Spinal cord (tissue), 10 donors: ENCODE measurements around the gene SLC10A2. TPM values are rescaled to one million over a fixed set of nuclear protein-coding genes. Genes with fewer than 3 reads are reported as not detected.

ENCODE experiments used
- DNase-seq, 6 donors: peaks; one replicate each; pipeline versions ENCODE4 v3.0.0 to v3.0.0-alpha.2; 2013 to 2015; ENCODE audit warnings: low spot score in 6 of 6, low read depth in 4 of 6
- H3K27ac ChIP-seq: one replicate; pipeline ENCODE4 v1.5.1; 2013; ENCODE audit warnings: low read depth, low read length, control low read depth
- H3K27me3 ChIP-seq: one replicate; pipeline ENCODE4 v1.6.1; 2013; ENCODE audit warnings: low read length; ENCODE audit not compliant: control insufficient read depth, insufficient read depth
- H3K36me3 ChIP-seq: one replicate; pipeline ENCODE4 v1.6.1; 2013; ENCODE audit warnings: low read length; ENCODE audit not compliant: control insufficient read depth, insufficient read depth
- H3K4me1 ChIP-seq: one replicate; pipeline ENCODE4 v1.6.1; 2013; ENCODE audit warnings: low read length; ENCODE audit not compliant: control insufficient read depth, insufficient read depth
- H3K4me3 ChIP-seq: one replicate; pipeline ENCODE4 v1.5.1; 2013; ENCODE audit warnings: low read depth, low read length, control low read depth
- H3K9me3 ChIP-seq: one replicate; pipeline ENCODE4 v1.6.1; 2013; ENCODE audit warnings: low read length; ENCODE audit not compliant: control insufficient read depth, insufficient read depth
- WGBS: methylation state at CpG from one replicate; pipeline ENCODE4 v1.1.5; 2013; ENCODE audit warnings: missing lambda C conversion rate; ENCODE audit not compliant: insufficient coverage; 5-methylcytosine and 5-hydroxymethylcytosine counted together
- polyA plus RNA-seq, 2 donors: library from polyadenylated mRNA; unstranded; fragments of 120-200 nt; gene quantifications; one replicate each; pipeline ENCODE4 v1.2.1, GENCODE V29; 2013; ENCODE audit not compliant: insufficient read length in 2 of 2
- total RNA-seq, 2 donors: library from RNA; depleted of rRNA in 1 of 2; stranded (reverse); fragments of 120-200 nt in 1 of 2; fragments of >200 nt in 1 of 2; gene quantifications; one replicate each; pipeline versions ENCODE4 v1.2.3 to v1.2.4, GENCODE V29; 2013 to 2014
- donor health status: healthy.

SLC10A2 gene
- total and polyA plus RNA-seq, 4 donors = 0.30 TPM; not detected in 3

DNA sequence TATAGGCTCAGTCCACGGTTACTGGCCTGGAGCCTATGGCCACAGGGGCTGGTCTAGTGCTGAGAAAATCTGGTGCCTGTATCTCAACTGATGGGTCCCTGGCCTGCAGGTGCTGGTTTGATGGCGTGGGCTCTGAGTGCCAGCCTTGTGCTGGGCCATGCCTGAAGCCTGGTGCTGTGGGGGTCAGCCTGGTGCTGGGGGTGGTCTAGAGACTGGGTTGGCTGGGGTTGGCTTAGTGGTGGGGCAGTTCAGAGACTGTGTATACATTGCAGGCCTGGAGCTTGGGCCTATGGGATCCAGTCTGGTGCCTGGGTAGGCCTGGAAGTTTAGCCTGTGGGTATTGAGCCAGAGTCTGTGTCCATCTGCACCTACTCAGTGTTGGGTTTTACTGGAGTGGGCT lies 36.4 kb downstream of the SLC10A2 start:
- H3K9me3 ChIP-seq = peaks cover 5% of the 10 kb centered on the region
- H3K4me3 ChIP-seq = no peak overlapping the region
- no peaks in the 10 kb centered on the region for H3K36me3 ChIP-seq
- no peaks in the 10 kb centered on the region for H3K27me3 ChIP-seq
- 100% methylated on average over 2 of the region's 2 CpGs for WGBS
- H3K4me1 ChIP-seq = no peaks in the 10 kb centered on the region
- H3K27ac ChIP-seq = no peak overlapping the region
- no peak for DNase-seq

DNA sequence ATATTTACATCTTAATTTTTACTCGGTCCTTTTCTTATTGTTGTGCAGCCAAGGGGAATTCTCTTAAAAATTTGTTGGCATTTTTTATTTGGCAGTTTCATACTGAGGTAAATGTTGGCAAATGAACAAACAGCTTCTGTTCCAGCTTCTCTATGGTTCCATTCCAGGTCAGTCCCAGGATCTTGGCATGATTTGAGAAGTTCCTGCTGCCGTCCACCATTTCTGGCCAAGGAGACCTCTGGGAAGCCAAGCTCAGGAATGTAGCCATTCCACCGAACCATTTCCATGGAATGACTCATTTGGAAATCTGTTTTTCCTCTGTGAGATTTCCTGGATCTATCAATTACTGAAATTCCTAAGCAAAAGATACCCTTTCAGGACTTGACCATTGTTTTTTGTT lies 43.9 kb downstream of the SLC10A2 start:
- Histone ChIP-seq H3K4me1 (no peaks in the 10 kb centered on the region), H3K27ac (no peak overlapping the region), H3K27me3 (no peaks in the 10 kb centered on the region), H3K4me3 (no peak overlapping the region), H3K36me3 (no peaks in the 10 kb centered on the region), H3K9me3 (peaks cover 5% of the 10 kb centered on the region)
- DNase-seq = no peak
- WGBS = 64% methylated on average over 1 of the region's 3 CpGs

DNA sequence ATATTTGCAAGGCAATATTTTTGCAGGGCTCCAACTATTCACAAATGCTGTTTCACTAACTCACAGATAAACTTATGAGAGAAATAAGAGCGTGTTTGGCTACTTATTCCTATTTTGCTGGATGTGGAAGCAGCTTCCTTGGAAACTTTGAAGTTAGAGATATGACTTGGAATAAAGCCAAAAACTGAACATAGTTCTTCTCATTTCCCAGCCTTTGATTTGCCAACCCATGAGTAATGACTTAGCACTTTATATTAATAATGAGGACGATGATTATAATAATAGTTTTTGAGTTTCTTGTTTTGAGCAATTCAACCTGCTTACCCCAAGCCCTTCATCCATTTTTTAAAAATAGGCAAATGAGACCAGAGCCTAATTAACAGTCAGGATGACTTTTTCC lies 47.7 kb downstream of the SLC10A2 start:
- no peaks in the 10 kb centered on the region for H3K4me1 ChIP-seq
- H3K4me3 ChIP-seq = no peak overlapping the region
- no CpG with 5 or more reads among the region's 2 CpGs for WGBS
- H3K36me3 ChIP-seq = no peaks in the 10 kb centered on the region
- H3K27me3 ChIP-seq = no peaks in the 10 kb centered on the region
- DNase-seq = no peak
- H3K27ac ChIP-seq = no peak overlapping the region
- no peaks in the 10 kb centered on the region for H3K9me3 ChIP-seq

DNA sequence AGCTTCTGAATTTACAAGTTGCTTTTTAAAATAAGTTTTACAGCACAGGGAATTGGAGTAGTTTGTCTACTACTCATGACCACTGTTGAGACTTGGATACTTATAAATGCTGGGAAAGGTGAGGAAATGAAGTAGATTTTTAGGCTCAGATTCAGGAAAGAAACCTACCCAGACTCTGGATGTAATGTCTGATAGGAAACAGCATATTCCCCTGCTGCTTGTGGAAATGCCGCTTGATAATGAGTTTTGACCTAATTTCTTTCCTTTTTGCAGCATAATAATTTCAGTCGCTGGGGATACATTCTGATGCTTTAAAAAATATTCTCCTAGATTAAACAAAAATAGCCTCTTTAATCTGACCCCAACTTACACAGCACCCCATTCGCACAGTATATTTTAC lies 53.6 kb downstream of the SLC10A2 start:
- DNase-seq = no peak
- no peak overlapping the region for H3K4me3 ChIP-seq
- H3K36me3 ChIP-seq = no peaks in the 10 kb centered on the region
- no peak overlapping the region for H3K27ac ChIP-seq
- no peaks in the 10 kb centered on the region for H3K27me3 ChIP-seq
- H3K9me3 ChIP-seq = no peaks in the 10 kb centered on the region
- no peaks in the 10 kb centered on the region for H3K4me1 ChIP-seq
- no CpG with 5 or more reads among the region's 3 CpGs for WGBS

DNA sequence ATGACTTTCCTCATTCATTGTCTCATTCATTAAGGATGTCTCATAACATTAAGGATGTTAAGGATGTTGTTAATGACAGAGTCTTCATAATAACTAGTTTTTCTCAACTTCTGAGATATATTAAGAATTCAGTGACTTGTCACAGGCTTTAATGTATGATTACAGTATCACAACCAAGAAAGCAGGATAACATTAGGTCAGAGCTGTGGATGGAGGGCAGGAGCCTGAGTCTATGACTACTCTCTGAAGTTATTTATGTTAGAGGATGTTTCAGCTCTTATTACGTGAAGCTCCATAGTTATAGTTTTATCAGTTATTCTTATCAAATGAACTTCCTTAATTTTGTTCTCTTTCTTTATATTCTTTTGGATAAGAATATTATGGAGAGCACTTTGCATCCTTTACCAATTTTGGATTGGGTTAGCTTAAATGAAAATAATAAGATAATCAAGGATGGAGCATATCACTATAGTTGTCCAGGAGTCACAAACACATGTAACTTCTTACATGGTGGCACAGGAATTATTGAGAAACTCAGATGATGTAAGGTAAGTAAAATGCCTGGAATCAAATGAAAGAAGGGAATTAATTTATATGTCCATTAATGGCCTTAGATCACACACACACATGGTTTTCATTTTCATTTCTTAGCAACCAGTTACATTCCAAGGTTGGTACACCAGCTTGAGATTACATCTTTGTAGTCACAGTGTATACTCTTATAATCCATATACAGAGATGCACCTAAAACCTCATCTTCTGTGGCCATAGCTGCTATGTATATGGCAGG lies 57.0 kb downstream of the SLC10A2 start:
- H3K4me1 ChIP-seq = no peaks in the 10 kb centered on the region
- no peak overlapping the region for H3K27ac ChIP-seq
- no peak overlapping the region for H3K4me3 ChIP-seq
- DNase-seq = no peak
- WGBS = no CpG with 5 or more reads among the region's 1 CpG
- H3K27me3 ChIP-seq = no peaks in the 10 kb centered on the region
- no peaks in the 10 kb centered on the region for H3K36me3 ChIP-seq
- H3K9me3 ChIP-seq = no peaks in the 10 kb centered on the region

DNA sequence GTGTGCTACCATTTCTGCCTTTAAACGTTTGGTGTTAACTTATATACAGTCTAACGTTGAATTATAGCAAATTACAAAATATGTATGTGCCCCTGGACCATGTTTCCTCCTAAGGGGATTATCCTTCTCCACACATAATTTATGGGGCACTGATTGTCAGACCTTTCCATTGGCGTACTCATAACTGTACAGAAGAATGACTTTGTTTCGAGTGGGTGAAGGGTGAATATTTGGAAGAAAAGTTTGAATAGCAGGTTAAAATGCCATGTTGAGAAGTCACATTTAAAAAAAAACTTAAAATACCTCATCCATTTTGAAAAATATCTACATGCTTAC lies 58.8 kb downstream of the SLC10A2 start:
- Histone ChIP-seq H3K4me1 (no peaks in the 10 kb centered on the region), H3K27ac (no peak overlapping the region), H3K27me3 (no peaks in the 10 kb centered on the region), H3K36me3 (no peaks in the 10 kb centered on the region), H3K9me3 (no peaks in the 10 kb centered on the region), H3K4me3 (no peak overlapping the region)
- WGBS = no CpG with 5 or more reads among the region's 4 CpGs
- no peak for DNase-seq

DNA sequence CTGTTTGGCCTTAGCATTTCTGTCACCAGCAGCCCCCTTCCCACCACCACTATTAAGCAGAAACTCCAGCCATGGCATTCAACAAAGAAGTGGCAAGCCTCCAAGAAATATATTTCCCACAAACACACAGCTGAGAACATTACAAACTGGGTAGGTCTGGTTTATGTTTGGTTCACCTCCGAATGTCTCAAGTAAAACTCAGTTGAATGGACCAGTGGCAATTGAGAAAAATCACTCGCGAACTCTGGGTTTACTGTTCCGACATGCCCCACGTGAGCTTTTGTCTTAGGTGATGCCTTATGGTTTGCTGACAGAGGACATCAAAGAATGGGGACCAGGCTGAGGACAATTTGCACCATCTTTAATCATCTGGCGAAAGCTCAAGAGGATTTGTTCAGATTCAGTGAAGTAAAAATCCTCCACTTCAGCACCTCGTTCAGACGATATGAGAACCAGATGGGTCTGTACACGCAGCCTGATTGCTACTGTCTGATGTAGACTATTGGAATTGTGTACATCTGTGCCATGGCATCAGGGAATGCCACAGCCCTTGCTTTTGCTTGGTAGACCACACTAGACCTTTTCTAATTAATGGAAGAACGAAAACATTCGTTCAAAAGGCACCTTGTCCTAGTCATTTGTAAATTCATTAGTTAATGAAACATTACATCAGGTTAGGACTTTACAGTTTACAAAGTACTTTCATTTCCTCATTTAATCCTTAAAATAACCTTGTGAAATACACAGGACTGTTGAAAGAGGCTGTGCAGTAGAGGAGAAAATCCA lies 59.4 kb downstream of the SLC10A2 start:
- Histone ChIP-seq H3K4me3 (no peak overlapping the region), H3K4me1 (no peaks in the 10 kb centered on the region), H3K27me3 (no peaks in the 10 kb centered on the region), H3K36me3 (no peaks in the 10 kb centered on the region), H3K9me3 (no peaks in the 10 kb centered on the region), H3K27ac (no peak overlapping the region)
- peak in 2 of 6 donors; percentile 8 to 15 for DNase-seq
- WGBS = 78% methylated on average over 8 of the region's 11 CpGs

DNA sequence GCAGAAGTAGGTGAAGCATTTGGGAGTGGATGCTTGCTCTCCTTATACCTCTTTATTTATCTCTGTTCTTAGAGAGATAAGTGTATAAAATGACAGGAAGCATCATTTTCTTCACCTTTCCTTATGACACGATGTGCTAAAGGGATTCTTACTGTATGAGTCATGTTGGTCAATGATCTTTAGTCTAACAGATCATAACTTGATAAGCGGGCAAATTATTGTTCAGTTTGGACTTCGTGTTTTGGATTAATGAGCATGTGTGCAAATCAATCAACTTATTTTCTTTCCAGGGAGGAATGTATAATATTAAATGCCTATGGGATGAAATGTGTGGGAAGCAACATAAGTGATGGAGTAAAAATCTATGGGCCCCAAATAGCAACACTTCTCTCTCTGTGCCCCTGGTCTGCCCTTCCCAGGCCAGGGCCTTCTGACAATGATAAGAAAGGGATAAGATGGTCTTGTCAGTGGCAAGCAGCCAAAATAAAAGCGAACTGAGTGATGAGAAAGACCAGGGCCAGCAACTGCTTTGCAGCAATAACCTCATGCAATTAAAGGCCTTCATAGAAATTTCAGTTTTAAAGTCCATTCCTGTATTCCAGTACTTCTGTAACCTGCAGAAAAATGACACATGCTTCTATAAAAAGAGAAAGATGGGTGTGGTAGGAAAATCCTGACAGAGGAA lies 61.4 kb downstream of the SLC10A2 start:
- H3K9me3 ChIP-seq = peaks cover 4% of the 10 kb centered on the region
- peak in 1 of 6 donors; percentile 18 for DNase-seq
- H3K4me1 ChIP-seq = no peaks in the 10 kb centered on the region
- H3K27me3 ChIP-seq = no peaks in the 10 kb centered on the region
- H3K4me3 ChIP-seq = no peak overlapping the region
- no peaks in the 10 kb centered on the region for H3K36me3 ChIP-seq
- no CpG with 5 or more reads among the region's 4 CpGs for WGBS
- no peak overlapping the region for H3K27ac ChIP-seq

DNA sequence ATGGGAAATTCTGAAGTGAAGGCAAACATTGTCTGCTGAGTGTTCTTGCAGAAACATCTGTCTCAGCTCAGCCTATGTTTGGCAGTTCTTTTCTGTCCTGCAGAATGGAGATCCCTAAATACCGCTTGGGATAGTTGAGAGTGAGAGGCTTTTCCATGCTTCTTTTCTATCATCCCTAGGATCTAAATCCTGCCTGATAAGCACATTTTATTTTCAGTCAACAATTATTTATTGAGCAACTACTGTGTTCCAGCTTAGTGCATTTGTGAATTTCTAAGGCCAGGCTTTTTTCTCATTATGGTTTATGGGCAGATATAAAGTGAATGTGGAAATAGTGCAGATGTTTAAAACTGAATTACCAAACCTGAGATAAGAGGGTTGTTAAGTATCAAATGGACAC lies 62.6 kb downstream of the SLC10A2 start:
- H3K9me3 ChIP-seq = peaks cover 4% of the 10 kb centered on the region
- H3K27ac ChIP-seq = no peak overlapping the region
- H3K36me3 ChIP-seq = no peaks in the 10 kb centered on the region
- H3K4me3 ChIP-seq = no peak overlapping the region
- no peaks in the 10 kb centered on the region for H3K4me1 ChIP-seq
- no peak for DNase-seq
- H3K27me3 ChIP-seq = no peaks in the 10 kb centered on the region
- no CpG with 5 or more reads among the region's 1 CpG for WGBS
